ENCODE measurements around the gene HCK.

Gene HCK

DNA sequence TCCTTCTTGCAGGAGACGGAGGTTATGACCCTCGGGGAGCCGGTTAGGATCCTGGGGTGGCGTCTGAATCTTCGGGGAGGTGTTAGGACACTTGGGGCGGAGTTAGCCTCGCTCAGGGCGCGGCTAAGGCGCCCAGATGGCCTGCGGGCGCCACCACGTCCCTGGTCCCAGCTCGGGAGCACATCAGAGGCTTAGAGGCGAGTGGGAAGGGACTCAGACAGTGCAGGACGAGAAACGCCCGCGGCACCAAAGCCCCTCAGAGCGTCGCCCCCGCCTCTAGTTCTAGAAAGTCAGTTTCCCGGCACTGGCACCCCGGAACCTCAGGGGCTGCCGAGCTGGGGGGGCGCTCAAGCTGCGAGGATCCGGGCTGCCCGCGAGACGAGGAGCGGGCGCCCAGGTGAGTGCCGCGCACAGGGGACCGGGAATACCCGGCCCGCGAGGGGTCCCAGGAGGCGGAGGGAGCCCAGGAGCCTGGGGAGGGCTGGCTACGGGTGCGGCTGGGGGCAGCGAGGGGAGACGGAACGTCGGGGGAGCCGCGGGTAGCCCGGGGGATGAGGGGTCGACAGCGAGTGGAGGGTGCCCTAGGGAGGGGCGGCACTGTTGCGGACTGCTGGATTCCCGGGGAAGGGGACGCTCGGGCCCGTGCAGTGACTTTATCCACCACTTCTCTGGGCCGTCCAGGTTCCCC, at the start of gene HCK:
TSS of gene HCK (plus strand) at position 153 of the 688 bp plus-strand sequence.
- DNase-seq = no peak

DNA sequence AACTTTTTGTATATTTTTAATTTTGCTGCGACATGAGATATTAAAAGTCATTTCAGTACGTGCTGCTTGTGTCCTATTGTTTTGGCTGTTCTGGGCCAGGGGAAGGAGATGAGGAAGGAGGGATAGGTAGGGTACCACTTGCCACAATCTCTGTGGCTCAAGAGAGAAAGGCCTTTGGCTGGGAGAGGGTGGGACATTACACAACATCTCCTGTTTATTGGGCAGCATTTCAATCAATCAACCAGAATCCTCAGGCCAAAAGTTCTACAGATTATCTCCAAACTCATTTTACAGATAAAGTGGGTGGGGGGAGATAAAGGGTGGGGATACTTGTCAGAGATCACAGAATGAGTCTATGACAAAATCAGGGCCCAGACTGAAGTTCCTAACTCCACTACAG, 48.7 kb upstream of the HCK start:
- no peak for DNase-seq

DNA sequence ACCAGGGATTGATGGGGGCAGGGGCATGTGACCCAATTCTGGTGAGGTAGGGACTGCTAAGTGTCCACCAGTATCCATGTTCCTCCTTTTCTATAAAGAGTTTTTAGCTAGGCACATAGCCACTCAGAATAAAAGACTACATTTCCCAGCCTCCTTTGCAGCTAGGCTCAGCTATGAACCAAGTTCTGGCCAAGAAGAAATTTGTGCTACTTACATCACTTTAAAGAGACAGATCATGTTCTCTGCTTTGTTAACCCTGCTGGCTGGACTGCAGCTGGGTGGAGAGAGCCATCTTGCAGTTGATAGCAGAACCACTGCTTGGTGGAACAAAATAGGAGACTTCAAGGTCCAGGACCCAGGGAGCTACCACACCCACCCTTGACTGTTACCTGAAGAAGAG, 47.1 kb upstream of the HCK start:
- DNase-seq = no peak

DNA sequence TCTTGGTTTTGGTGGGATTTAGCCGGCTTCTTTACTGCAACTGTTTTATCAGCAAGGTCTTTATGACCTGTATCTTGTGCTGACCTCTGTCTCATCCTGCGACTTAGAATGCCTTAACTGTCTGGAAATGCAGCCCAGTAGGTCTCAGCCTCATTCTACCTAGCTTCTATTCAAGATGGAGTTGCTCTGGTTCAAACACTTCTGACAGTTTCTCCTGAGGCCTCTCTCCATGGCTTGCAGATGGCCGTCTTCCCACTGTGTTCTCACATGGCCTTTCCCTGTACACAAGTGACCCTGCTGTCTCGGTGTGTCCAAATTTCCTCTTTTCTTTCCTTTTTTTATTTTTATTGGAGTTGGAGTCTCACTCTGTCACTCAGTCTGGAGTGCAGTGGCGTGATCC, 46.0 kb upstream of the HCK start:
- DNase-seq = no peak

DNA sequence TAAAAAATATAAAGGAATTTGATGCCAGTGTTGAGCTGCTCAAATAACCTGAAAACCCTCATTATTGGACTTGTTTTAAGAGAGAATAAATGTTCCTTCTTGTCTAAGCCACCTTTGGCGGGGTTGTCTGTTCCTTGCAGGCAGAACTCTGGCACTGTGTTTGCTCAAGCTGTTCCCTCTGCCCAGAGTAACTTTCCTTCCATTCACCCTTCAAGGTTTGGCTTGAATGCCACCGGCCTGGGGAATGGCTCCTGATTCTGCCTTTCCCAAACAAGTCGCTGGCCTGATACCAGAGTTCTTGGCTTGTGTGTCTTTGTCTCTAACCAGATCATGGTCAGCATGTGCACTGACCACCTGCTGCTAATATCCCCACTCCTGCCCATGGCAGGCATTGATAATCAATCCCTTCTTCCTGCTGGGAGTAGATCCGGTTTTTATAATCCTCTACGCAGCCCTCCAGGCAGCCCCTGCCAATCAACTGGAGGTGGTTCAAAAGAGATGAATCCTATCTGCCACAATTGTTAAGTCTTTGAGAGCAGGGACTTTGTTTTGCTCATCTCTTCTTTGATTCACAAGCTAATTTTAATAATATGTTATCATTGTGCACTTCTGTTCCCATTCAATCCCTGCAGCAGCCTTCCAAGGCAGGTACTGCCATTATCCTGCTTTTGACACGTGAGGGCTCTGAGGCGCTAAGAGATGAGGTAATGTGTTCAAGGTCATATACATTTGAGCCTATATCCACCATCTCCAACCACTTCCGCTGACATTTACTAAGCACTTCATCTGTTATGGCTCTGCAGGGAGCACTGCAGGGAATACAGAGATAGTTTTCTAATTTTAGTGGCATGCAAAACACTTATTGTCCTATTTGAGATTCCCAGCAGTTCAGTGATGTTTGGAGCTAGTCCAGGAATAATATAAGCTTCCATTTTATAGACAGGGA, 44.9 kb upstream of the HCK start:
- DNase-seq = peak in 1 of 2 experiments; percentile 25

DNA sequence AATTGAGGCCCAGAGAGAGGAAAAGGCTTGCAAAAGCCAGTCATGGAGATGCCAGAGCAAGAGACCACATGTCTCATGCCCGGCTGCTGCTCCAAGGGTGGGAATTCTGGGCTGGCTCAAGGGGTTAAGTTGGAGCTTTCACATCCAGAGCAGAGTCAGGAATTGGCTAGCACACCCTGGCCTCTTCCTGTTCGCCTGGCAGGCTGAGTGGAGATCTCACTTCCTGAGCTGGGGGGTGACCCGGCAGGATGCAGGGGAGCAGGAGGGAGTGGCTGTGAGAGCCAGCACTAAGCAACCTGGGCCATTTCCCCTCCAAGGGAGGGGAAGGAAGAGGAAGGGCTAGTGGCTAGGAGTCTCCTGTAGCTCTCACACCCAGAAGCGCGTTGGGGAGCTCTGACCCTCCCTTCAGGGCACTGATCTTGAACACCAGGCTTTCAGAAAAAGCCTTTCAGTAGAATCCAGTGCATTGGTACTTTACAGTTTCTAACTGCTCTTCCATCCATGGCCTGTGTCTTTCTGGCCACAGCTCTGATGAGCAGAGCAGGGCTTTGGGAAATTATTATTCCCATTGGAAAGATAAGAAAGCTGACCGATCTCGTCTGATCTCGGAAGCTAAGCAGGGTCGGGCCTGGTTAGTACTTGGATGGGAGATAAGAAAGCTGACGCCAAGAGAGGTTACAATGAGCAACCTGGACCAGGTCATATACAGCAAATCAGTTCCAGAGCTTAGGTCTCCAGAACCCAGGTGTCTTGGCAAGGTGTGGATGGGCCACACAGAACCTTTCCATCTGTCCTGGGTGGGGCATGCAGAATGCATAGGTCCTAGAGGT, 44.0 kb upstream of the HCK start:
- DNase-seq = peak in 1 of 2 experiments; percentile 10

DNA sequence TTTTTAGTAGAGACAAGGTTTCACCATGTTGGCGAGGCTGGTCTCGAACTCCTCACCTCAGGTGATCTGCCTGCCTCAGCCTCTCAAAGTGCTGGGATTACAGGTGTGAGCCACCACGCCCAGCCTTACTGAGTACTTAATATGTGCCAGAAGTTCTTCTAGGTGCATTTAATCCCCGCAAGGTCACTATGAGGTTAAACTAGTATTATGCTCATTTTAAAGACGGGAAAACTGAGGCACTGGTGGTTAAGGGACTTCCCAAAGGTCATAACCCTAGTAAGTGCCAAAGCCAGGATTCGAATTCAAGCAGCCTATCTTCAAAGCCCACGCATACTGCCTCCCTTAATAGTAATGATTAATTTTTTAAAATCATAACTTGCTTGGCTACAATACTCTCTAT, 42.5 kb upstream of the HCK start:
- DNase-seq = no peak

DNA sequence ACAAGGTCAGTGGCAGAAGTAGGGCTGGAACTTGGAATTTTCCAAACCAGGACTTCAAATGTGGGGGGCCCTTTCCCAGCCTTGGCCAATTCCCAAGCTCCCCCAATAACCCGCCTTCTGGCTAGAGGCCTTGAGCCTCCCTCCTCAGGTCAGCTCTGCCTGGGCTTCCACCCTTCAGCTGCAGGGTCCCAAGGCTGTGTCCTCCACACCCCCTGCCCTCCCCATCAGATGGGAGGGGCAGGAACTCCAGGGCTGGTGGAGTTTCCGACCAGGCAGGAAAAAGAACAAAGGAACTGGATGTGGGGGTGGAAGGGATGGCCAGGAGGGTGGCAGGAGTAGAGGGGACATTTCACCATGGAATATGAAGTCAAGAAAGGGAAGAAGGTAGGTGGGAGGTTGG, 41.9 kb upstream of the HCK start, which contains the start of gene CCM2L:
TSS of gene CCM2L (plus strand) at position 338 of the 400 bp plus-strand sequence. CDS start at position 355, 17 bp downstream.
- DNase-seq = no peak

DNA sequence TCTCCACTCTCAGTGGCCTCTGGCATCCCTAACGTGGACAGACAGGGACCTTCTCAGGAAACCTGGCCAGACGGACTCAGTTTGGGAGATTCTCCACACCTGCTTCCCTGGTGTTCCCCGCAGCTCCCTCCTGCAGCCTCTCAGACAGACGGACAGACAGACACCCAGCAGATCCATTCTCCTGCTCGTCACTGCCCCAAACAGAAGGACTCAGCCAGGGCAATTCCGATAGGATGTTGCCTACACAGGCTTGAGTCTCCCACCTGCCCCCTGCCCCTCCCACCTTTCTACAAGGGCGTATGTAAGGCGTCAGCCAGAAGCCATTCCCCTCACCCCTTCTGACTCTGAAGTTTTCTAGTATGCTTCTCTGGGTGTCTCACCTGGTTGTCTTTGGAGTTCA, 41.4 kb upstream of the HCK start:
- DNase-seq = no peak

DNA sequence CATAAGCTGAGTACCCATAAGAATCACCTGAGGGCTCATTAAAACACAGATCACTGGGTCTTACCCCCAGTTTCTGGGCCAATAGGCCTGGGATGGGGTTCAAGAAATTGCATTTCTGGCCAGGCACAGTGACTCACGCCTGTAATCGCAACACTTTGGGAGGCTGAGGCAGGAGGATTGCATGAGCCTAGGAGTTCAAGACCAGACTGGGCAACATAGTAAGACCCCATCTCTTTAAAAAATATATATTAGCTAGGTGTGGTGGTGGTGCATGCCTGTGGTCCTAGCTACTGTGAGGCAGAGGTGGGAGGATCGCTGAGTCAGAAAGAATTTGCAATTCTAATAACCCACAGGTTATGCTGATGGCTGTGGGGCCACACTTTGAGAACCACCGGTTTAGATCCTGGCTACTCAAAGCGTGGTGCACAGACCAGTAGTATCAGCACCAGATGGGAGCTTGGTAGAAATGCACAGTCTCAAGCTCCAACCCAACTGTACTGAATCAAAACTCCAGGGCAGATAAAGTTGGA, 39.8 kb upstream of the HCK start:
- DNase-seq = no peak

DNA sequence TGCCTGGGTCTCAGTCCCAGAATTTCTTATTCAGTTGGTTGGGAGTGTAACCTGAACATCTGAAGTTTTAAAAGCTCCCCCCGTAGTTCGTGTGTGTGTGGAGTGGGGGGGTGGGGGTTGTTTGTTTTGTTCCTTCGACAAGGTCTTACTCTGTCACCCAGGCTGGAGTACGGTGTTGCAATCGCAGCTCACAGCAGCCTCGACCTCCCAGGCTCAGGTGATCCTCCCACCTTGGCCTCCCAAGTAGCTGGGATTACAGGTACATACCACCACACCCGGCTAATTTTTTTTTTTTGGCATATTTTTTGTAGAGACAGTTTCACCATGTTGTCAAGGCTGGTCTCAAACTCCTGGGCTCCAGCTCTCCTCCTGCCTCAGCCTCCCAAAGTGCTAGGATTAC, 38.7 kb upstream of the HCK start:
- DNase-seq = no peak

DNA sequence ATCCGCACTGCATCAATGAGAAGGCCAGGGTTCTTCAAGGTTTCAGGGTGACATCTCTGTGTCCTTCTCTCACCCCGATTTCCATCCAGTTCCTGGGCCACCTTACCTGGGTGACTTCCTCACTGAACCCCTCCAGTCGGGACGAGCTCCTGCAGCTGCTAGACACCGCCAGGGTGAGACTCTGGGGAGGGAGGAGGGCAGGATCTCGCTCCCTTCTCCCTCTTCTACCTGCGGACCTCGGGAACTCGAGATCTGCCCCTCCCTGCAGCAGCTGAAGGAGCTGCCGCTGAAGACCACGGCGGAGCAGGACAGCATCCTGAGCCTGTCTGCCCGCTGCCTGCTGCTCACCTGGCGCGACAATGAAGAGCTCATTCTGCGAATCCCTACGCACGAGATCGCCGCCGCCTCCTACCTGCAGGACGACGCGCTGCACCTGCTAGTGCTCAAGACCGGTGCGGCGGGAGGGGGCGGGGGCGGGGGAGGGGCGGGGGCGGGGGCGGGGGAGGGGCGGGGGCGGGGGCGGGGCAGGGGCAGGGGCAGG, 34.3 kb upstream of the HCK start:
- peak; percentile 62 to 89 for DNase-seq

DNA sequence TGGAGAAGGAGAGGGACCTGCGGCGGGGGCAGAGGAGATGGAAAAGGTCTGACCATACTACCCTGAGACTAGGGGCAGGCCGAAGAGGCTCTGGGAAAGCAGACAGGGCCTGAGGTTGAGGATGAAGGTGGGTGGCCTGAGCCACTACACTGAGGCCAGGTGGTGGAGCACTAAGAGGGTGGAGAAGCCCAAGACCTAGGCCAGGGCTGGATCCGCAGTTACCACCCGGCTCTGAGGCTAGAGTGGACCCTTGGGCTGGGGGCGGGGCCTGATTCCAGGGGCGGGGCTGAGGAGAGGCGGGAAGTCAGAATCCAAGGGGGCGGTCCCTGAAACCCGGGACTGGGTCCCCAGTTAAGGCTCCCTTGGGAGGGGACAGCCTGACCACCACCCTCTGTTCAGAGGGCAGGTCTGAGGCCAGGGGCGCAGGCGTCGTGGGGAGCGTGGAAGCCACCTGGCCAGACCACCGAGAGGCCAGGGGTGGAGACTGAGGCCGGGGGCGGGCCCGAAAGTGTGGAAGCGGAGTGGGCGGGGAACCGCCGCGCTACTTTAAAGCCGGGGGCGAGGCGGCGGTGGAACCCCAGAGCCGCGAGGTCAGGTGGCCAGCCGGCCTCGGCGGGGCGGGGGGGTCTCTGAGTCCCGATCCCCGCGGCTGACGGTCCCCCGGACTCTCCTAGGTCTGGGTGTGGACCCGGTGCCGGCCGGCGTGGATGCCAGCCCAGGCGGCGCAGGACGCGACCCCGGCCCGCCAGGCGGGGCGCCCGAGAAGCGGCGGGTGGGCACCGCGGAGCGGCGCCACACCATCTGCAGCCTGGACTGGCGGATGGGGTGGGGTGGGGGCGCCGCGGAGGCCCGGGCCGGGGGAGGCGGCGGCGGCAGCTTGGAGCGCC, 33.5 kb upstream of the HCK start:
- DNase-seq = peak; percentile 73 to 75

DNA sequence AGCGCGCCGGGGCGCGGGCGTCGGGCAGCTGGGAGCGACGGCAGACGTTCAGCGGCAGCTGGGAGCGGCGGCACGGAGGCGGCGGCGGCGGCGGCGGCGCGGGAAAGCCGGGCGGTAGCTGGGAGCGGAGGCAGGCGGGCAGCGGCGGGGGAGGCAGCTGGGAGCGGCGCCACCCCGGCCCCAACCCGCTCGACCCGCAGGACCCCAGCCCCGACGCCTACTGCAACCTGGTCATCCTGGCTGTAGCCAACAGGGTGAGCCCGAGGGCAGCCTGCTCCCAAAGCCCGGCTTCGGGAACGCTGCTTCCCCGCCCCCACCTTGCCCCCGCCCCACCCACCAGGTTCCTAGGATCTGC, 32.9 kb upstream of the HCK start:
- DNase-seq = peak in 1 of 2 experiments; percentile 54

DNA sequence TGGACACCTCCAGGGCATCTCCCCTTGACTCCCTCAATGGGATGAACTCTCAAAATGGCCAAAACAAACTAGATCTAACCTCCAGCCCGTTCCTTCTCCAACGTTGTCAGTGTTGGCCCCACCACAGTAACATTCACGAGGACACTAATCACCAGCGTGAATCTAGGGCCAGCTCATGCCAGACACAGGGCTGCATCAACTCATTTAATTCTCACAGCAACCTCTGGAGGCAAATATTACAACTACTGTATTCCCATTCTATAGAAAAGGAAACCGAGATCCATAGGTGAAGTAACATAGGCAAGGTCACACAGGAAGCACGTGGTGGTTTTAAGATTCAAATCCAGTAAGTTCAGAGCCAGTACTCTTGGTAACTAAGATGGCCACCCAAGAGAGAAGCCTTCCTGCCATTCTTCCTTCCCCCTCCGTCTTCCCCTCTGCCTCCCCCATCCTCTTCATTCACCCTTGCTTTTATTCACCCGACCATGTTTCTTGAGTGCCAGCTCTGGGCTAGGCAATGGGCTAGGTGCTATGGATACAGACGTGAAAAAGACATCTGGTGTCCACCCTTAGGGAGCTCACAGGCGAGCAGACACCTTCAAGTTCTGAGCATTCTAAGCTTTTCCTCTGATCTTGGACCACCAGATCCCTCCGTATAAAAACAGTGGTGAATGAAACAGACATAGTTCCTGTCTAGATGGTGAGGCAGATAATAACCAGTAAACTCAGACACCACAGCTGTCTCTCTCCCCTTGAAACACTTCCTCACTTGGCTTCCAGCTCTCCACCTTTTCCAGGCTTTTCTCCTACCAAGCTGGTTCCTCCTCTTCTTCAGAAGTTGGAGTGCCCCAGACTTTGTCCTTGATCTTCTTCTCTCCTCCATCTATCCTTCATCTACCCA, 32.2 kb upstream of the HCK start:
- no peak for DNase-seq

DNA sequence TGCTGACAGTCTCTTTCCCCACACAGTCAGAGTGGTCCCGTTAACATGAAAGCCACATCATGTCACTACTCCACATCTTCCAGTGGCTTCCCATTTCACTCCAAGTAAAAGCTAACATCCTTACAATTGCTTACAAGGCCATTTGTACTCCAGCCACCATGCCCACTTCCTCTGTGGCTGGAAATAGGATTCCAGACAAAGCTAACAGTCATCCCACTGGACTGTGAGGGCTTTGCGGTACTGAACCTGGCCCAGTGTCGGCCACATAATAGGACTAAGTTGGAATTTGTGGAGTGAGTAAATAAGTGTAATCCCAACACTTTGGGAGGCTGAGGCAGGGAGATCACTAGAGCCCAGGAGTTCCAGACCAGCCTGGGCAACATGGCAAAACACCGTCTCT, 31.0 kb upstream of the HCK start:
- no peak for DNase-seq

DNA sequence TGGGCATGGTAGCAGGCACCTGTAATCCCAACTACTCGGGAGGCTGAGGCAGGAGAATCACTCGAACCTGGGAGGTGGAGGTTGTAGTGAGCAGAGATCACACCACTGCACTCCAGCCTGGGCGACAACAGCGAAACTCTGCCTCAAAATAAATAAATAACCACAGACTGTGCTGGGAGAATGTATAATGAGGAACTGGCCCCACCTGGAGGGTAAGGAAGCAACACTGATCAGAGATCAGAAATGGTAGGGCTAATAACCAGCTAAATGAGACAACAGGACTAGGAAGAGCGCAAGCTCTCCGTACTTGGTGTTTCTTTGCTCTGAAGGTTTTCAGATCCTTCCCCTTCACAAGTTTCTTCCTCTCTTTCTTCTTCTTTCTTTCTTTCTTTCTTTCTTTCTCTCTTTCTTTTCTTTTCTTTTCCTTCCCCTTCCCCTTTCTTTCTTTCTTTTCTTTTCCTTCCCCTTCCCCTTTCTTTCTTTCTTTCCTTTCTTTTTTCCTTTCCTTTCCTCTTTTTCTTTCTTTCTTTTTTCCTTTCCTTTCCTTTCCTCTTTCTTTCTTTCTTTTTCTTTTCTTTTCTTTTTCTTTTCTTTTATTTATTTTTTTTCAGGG, 27.3 kb upstream of the HCK start:
- DNase-seq = no peak

DNA sequence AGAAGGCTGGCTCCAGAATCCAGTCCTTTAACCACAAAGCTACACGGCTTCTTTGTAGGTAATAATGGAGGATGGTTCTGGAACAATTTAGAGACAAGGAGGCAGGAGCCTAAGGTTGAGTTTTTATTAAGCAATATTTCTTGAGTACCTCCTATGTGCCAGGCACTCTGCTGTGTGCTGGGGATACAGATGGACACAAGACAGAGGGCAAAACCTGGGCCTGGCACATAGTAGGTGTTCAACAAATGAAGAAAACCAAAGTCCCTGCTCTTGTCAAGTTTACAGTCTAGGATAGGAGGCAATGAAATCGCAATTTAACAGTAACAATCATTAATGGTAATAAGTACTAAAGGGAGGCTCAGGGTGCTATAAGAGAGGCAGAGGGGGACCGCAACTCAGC, 24.4 kb upstream of the HCK start:
- no peak for DNase-seq

DNA sequence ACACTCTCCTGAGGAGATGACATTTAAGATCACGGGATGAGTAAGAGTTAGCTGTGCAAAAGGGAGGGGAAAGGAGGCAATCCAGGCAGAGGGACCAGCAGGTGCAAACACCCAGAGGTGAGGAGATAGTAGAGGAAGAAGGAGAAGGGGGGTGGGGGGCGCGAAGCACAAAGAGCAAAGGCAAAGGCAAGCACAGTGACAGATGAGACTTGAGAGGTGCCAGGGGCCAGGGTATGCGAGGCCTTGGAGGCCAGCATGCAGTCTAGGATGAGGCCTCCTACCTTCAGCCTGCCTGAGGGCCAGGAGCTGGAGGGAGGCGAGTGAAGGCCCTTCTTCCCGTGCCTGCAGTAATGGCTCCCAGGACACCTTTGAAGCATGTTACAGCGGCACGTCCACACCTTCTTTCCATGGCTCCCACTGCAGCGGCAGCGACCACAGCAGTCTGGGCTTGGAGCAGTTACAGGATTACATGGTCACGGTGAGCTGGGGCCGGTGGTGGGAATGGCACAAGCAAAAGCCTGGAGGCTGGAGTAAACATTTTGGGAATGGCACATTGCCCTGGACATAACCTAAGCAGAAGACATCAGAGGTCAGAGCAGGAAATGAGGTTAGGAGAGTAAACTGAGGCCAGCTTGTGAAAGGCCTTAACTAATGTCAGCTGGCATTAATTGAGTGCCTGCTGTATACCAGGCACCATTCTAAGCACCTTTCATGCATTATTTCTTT, 23.2 kb upstream of the HCK start:
- peak in 1 of 2 experiments; percentile 9 for DNase-seq
